Stimulated activated CD8-positive, alpha-beta memory T cell treated with anti-CD3 and anti-CD28 coated beads, Interleukin-15, amount 100 ng/mL, for 1 hour (primary cell): ENCODE measurements around the gene FLNB.
A peak's percentile ranks its signal among the peaks of the same experiment; 100 is the strongest.

Experiments used
- DNase-seq: peaks from one replicate; pipeline ENCODE4 v3.0.0-alpha.2; 2020; ENCODE audit warnings: low read depth

FLNB gene, protein sequence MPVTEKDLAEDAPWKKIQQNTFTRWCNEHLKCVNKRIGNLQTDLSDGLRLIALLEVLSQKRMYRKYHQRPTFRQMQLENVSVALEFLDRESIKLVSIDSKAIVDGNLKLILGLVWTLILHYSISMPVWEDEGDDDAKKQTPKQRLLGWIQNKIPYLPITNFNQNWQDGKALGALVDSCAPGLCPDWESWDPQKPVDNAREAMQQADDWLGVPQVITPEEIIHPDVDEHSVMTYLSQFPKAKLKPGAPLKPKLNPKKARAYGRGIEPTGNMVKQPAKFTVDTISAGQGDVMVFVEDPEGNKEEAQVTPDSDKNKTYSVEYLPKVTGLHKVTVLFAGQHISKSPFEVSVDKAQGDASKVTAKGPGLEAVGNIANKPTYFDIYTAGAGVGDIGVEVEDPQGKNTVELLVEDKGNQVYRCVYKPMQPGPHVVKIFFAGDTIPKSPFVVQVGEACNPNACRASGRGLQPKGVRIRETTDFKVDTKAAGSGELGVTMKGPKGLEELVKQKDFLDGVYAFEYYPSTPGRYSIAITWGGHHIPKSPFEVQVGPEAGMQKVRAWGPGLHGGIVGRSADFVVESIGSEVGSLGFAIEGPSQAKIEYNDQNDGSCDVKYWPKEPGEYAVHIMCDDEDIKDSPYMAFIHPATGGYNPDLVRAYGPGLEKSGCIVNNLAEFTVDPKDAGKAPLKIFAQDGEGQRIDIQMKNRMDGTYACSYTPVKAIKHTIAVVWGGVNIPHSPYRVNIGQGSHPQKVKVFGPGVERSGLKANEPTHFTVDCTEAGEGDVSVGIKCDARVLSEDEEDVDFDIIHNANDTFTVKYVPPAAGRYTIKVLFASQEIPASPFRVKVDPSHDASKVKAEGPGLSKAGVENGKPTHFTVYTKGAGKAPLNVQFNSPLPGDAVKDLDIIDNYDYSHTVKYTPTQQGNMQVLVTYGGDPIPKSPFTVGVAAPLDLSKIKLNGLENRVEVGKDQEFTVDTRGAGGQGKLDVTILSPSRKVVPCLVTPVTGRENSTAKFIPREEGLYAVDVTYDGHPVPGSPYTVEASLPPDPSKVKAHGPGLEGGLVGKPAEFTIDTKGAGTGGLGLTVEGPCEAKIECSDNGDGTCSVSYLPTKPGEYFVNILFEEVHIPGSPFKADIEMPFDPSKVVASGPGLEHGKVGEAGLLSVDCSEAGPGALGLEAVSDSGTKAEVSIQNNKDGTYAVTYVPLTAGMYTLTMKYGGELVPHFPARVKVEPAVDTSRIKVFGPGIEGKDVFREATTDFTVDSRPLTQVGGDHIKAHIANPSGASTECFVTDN (N-terminal part only)

DNA sequence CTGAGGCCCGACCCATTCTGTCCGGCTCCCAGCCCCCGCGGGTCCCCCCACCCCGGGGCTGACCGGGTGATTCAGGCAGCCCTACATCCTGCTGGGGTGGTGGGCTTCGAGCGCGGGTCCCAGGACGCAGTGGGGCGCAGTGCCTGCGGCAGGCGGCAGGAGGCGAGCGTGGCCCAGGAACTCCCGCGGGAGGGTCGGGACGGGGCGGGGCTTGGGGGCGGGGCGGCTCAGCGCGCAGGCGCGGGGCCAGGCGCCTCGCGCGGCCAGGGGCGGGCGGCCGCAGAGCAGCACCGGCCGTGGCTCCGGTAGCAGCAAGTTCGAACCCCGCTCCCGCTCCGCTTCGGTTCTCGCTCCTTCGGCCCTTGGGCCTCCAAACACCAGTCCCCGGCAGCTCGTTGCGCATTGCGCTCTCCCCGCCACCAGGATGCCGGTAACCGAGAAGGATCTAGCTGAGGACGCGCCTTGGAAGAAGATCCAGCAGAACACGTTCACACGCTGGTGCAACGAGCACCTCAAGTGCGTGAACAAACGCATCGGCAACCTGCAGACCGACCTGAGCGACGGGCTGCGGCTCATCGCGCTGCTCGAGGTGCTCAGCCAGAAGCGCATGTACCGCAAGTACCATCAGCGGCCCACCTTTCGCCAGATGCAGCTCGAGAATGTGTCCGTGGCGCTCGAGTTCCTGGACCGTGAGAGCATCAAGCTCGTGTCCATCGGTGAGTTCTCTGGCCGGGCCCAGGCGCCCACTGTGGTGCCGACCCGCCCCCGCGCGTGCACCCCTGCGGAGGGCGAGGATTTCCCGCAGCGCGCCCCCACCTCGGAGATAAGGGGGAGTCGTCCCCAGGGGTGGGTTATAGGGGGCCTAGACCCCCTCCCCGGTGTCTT is at the start of gene FLNB:
Gene FLNB, plus strand, starts transcription at position 282 of the 885 bp plus-strand sequence. Its CDS starts 143 bp downstream, at position 425.
- DNase-seq, result peak; percentile 51

DNA sequence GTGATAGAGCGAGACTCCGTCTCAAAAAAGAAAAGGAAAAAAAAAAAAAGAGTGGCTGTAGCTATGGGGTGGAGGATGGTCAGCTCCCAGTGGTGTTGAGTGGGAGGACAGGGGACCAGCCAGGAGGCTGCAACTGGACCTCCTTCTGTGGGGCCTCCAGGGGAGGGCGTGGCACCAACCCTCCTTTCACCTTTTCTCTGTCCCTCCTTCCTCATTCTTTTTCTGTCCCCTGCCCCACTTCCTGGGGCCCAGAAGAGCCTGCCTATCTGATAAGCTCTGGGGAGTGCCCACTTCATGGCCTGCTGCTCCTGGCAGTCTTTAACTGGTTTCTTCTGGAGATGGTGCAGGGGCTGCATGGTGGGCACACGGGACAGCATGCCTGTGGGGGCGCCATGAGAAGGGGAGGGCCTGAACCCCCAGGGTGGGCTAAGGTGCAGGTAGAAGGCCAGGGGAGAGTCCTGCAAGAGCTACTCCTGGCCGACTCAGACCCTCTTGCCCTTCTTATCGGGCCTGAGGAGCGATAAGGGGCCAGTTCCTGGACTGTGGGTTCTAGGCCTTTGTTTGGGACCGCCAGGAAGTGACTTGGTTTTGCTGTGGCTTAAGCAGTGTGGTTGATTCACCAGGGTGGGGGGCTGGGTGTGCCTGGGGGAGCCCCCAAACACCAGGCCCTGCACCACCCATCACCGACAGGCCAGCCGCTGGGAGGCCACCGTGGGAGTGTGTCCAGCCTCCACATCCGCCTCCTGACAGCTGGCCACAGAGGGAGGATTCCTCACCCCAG is 49.4 kb upstream of the FLNB start:
- no peak for DNase-seq

DNA sequence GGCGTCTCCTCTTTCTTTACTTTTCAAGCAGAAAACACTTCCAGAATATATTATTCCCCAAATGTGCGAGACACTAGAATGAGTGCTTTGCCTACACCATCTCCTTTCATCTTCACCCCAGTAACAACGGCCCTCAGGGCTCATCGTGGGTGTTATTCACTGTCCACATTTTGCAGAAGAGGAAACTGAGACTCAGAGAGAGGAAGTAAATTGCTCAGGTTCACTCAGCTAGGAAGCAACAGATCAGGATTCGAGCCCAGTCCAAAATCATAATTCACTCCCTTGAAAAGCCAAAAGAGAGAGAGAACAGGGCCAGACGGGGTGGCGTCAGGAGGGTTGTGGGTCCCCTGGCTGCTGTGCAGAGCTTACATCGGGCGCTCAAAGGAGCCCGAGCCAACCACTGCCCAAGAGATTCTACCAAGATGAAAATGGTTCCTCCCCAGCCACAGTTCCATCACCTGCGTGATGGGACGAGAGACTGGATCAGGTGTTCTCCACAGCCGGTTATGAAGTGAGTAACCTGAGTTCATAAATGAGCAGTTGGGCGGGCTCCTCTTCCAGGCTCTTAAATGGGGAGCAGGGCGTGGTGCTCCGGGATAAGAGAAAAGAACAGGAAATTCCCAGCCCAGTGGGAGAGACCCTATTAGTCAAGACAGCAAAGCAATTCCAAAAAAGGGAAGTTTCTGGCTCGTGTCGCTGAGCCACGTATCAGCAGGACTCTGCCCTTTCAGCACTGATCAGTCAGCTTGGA is 48.6 kb upstream of the FLNB start:
- no peak for DNase-seq

DNA sequence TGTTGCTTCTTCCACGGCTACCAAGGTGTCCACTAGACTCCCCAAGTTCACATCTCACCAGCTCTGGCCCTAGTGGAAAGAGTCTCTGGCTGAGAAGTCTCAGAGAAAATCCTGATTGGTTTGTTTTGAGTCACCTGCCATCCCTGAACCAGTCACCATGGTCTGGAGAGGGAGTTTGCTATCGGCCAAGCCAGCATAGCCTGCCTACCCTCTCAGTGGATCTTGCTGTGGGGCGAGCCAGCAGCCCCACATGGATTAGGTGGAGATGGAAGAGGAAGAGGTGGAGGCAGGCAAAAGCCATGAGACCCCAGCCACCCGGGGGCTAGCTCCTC is 48.1 kb upstream of the FLNB start:
- DNase-seq, result no peak

DNA sequence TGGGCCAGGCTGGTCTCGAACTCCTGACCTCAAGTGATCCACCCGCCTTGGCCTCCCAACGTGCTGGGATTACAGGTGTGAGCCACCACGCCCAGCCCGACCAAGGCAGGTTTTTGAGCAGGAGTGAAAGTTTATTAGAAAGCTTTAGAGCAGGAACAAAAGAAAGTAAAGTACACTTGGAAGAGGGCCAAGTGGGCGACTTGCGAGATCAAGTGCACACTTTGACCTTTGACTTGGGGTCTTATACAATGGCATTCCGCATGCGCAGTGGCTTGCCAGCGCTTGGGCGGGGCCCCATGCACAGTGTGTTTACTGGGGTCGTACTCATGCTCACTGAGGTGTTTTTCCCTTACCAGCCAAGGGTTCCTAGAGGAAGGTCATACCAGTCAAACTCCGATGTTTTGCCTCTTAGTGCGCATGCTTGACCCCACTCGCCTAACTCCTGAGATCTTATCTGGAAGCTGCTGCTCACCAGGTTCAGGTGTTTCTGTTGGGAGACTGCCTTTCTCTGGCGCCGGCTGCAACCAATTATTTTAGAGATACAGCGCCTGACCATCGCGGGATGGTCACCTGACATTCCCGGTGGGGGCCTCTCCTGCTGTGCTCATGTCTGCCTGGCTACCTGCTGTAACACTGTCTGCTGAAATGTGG is 46.9 kb upstream of the FLNB start:
- DNase-seq, result no peak

DNA sequence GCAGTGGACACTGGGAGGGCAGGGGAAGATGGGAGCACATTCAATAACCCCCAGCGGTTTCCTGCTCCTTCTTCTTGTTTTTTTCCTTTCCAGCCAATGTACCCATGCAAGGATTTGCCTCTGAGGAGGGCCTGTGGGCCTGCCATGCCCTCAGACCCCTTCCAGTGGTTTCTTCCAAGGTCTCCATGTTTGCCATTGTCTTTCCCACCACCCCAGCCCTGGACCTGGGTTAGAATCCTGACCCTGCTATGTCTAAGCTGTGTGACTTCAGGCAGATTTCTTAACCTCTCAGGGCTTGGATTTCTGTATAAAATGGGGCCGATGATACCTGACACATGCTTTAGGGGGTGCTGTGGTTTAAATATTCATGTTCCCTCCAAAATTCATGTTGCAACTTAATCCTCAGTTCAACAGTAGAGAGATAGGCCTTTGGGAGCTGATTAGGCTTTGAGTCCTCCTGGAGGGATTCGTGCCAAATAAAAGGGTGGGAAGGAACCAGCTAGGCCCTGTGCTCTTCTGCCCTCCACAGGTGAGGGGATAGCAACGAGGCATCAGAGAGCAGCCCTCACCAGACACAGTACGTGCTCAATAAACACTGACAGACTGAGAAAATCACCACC is 46.3 kb upstream of the FLNB start:
- no peak for DNase-seq

DNA sequence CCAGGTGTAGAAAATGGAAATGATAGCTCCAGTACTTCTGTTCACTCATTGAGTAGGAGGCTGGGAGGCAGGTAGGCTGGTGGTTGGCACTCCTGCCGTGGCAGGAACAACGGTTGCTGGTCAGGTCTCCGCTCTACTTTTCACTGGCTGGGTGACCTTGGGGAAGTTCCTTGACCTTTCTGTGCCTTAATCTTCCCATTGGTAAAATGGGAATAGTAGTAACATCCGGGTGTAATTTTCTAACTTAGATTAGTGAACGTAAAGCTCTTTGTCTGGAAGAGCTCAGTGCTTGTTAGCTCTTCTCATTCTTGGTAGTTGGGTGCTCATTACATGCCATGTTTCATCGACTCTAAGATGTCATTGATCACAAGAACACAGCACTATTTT is 45.8 kb upstream of the FLNB start:
- DNase-seq, result no peak

DNA sequence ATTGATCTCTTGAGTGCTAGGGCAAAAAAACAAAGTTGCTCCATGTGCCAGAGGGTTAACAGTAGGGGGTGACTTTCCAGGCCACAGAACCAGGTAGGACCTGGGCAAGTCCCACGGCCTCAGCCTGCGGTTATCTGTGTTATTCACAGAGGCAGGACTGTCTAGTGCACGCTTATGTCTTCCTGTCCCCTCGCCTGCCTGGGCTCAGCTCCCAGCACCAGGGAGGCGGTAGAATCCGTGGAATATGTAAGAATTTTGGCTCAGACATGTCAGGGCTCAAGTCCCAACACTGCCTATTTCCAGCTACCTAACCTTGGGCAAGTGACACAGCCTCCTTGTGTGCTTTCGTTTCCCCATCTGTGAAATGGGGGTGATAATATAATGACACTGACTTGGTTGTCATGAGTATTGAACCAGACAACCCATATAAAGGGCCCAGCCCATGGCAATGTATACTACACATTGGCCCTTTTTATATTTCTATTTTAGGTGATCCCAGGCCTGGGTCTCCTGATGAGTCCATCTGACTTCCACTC is 44.3 kb upstream of the FLNB start:
- DNase-seq, result no peak

DNA sequence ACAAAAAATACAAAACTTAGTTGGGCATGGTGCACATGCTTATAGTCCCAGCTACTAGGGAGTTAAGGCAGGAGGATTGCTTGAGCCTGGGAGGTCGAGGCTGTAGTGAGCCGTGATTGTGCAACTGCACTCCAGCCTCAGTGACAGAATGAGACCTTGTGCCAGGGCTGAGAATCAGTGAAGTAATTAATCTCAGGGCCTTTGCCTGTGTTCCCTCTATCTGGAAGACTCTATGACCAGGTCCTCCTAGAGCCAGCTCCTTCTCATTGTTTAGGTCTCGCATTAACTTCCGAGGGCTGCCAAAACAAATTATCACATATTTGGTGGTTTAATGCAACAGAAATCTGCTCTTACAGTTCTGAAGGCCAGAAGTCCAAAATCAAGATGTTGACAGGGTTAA is 41.4 kb upstream of the FLNB start:
- DNase-seq, result no peak

DNA sequence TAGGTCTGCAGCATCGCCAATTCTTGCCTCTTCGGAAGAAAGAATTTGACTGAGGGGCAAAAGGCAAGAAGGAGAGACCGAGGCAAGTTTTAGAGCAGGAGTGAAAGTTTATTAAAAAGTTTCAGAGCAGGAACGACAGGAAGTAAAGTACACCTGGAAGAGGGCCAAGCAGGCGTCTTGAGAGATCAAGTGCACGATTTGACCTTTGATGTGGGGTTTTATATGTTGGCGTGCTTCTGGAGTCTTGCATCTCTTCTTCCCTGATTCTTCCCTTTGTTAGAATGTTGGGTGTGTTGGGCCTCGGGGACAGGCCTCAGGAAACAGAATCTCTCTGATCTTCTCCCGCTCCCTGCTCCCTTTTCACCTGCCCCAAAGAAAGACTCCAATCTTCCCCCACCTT is 40.6 kb upstream of the FLNB start:
- DNase-seq, result no peak

DNA sequence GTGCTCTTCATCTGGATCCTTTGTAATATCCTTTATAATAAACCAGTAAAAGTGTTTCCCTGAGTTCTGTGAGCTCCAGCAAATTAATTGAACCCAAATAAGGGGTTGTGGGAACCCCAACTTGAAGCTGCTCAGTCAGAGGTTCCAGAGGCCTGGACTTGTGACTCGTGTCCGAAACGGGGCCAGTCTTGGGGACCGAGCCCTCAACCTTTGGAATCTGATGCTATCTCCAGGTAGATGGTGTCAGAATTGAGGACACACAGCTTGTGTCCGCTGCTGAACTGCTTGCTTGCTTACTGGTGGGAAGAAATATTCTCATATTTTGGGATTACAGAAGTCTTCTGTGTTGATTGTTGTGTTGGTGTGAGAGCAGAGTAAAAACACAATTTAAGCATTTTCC is 39.7 kb upstream of the FLNB start:
- DNase-seq, result no peak

DNA sequence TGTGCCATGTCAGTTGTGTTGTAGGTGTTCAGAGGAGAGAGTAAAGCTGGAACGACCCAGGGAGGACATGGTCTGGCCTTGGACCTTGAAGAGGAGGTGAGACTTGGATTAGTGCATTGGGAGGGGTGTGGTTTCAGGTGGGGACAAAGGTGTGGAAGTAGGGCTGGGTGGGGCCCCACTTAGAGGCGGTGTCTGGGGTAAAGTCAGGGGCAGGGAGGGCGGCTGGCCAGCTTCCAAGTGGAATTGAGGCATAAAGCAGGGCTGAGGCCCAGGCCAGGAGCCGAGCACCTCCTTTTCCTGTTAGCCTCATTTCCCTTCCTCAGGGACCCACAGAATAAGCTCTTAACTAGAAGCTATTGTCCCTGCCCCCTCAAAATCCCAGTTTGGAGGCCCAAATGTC is 36.2 kb upstream of the FLNB start:
- DNase-seq, result no peak

DNA sequence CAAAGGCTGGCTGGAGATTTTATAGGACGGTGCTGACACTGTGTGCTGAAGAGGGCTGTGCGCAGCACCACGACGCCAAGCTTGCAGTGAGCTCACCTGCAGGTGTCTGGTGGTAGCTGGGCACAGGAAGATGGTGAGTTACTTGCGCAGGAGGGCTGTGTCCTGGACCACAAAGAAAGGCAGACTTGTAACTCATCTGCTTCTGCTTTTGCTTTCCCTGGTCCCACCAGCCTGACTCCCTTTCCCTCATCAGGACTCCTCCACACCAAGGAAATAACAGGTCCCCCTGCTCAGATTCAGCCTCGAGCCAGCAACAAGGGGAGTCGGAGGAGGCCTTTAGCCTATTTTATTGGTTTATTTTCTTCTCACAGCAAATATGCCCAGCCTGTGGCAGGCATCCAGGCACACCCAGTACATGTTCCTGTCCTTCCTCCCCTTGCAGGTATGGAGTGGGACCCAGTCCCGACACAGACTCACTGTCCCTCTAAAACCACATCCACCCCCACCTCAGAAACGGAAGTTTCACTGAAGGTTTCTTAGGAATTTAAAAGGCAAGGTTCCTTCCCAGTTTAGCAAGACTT is 35.6 kb upstream of the FLNB start:
- no peak for DNase-seq

DNA sequence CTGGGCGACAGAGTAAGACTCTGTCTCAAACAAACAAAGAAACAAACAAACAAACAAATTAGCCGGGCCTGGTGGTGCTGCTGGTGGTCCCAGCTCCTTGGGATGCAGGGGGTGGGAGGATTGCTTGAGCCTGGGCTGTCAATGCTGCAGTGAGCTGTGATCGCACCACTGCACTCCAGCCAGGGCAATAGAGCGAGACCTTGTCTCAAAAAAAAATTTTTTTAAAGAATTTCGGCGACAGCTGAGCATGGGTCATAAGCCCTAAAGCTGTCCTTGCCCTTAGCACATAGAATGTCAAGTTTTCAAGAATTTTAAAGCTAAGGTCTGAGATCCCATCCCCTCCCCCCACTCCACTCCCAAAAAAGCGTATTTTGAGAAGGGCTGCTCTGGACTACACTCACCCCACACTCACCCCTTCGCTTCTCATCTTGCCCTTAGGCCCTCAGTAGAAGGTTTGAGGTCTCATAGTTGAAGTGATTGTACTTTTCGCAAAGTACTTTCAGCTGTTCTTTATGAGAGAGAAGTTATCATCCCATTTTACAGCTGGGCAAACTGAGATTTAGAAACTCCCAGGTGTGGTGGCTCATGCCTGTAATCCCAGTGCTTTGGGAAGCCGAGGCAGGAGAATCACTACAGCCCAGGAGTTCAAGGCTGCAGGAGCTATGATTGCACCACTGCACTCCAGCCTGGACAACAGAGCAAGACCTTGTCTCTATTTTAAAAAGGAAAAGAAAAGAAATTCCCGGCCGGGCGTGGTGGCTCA is 34.3 kb upstream of the FLNB start:
- no peak for DNase-seq

DNA sequence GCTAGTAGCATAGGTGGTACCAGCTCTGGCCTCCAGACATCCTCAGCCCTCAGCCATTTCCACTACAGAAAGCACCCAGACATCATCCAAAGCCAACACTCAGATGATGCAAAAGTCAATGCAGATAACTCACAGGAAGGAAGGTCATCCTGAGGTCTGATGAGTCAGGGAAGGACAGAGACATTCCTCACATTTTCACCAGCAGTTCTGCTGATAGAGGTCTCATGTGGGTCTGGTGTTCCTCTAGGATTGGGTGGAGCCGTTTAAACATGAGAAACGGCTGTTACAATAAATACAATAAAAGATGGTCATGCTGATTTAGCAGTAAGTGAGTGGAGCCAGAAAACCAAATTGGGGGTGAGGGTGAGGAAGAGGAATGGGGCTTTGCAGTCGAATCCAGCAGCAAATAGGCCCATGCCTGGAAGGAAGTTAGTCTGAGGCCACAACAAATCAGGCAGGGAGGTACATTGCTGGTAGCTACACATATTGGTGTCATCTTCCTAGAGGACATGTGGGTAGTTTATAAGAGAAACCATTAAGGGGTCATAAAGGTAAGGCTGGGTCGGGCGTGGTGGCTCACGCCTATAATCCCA is 33.3 kb upstream of the FLNB start:
- DNase-seq, result no peak

DNA sequence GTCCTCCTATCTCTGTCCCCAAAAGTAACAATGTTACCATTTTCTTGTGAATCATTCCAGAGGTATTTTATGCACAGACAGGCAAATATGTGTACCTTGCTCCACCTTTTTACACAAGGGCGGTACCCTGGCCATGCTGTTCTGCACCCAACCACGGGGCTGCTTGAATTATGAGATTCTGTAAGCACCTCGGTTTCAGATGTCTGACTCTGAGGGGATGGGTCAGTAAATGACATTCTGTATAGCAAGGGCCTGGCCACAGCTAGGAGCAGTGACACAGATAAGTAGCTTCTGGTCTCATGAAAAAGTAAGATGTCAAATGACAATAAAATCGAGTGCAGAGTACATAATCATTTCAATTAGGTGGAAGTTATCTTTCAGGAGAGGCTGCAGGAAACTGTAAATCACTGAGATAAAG is 30.4 kb upstream of the FLNB start:
- DNase-seq, result no peak

DNA sequence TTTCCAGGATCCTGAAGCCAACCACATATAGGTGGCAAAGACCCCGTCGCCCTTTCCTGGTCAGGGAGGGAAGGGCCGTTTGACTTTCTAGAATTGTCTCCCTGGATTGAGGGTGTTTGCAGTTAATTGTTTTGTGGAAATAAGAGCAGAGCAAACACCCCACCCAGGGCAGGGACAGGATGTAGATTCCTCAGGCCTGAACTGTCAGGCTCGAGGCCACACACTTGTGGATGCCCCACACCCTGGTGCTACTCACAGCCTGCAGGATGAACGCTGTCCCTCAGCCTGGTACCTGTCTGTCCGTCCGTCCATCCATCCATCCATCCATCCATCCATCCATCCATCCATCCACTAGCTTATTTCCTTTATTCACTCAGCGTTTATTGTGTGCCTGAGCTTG is 29.9 kb upstream of the FLNB start:
- no peak for DNase-seq
